HG02798 (cell line): ENCODE data around the gene FAM168A.
"Not testable (repeated sequence)": the region's sequence is repeated elsewhere in the genome, so short reads cannot be mapped to it uniquely, and the experiment has no call there.

ENCODE experiments used
- ATAC-seq: cut with Tn5 transposase; IDR thresholded peaks from one replicate; pipeline ENCODE4 v1.9.1; 2021; ENCODE audit warnings: mild to moderate bottlenecking; ENCODE audit not compliant: unreplicated experiment, poor library complexity

The FAM168A gene

GRCh38 chr11:73597336-73597955 lies 466 bp downstream of the FAM168A start:
- no peak for ATAC-seq

GRCh38 chr11:73596547-73596946 lies 1.4 kb downstream of the FAM168A start:
- no peak for ATAC-seq

- ATAC-seq: no peak
Observed at GRCh38 chr11:73592640-73593039, 5.3 kb downstream of the FAM168A start.

- no peak for ATAC-seq
Observed at GRCh38 chr11:73591743-73592142, 6.2 kb downstream of the FAM168A start.

GRCh38 chr11:73590991-73591390 lies 6.9 kb downstream of the FAM168A start:
- no peak for ATAC-seq

- ATAC-seq: no peak
Observed at GRCh38 chr11:73586791-73587190, 11.1 kb downstream of the FAM168A start.

- no peak for ATAC-seq
Observed at GRCh38 chr11:73585834-73586575, 11.9 kb downstream of the FAM168A start.

GRCh38 chr11:73584831-73585230 lies 13.1 kb downstream of the FAM168A start:
- ATAC-seq: no peak

- no peak for ATAC-seq
Observed at GRCh38 chr11:73582653-73583052, 15.3 kb downstream of the FAM168A start.

- ATAC-seq: not testable (repeated sequence)
Observed at GRCh38 chr11:73580749-73581148, 17.2 kb downstream of the FAM168A start.

GRCh38 chr11:73579641-73580434 lies 18.1 kb downstream of the FAM168A start:
- no peak for ATAC-seq

- ATAC-seq: no peak
Observed at GRCh38 chr11:73578592-73579185, 19.2 kb downstream of the FAM168A start.

GRCh38 chr11:73577496-73577917 lies 20.4 kb downstream of the FAM168A start:
- no peak for ATAC-seq

GRCh38 chr11:73576185-73576614 lies 21.7 kb downstream of the FAM168A start:
- no peak for ATAC-seq

- not testable (repeated sequence) for ATAC-seq
Observed at GRCh38 chr11:73571982-73572381, 25.9 kb downstream of the FAM168A start.

- ATAC-seq: no peak
Observed at GRCh38 chr11:73570415-73571114, 27.3 kb downstream of the FAM168A start.

GRCh38 chr11:73566977-73567755 lies 30.7 kb downstream of the FAM168A start:
- no peak for ATAC-seq

- no peak for ATAC-seq
Observed at GRCh38 chr11:73566422-73566821, 31.5 kb downstream of the FAM168A start.

GRCh38 chr11:73565804-73566203 lies 32.1 kb downstream of the FAM168A start:
- no peak for ATAC-seq
